Measurements from ENCODE around the gene FCHO2. TPM values are rescaled to one million over a fixed set of nuclear protein-coding genes. Genes with fewer than 3 reads are reported as not detected.

FCHO2 gene
- total RNA-seq, 2 donors from 2014 or later = 34.4 to 38.2 TPM

DNA sequence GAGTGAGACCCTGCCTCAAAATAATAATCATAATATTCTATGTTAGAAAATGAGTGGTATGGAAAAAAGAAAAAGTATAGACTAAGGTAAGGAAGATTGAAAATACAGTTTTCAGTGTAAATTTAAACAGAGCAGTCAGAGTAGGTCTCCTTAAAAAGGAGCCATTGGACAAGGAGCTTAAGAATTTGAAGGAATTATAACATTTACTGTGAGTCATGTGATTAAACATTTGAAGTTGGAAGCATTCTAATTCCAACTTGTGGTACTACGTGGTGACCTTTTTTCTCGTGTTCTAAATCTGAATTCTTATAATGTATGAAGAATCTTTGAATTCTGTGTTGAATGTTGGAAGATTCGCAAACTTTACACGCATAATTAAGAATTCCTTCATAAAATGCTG, 125.3 kb downstream of the FCHO2 start:
- no peak for DNase-seq (ENCODE audit: low spot score)
- TF ChIP-seq, protein P1, sequence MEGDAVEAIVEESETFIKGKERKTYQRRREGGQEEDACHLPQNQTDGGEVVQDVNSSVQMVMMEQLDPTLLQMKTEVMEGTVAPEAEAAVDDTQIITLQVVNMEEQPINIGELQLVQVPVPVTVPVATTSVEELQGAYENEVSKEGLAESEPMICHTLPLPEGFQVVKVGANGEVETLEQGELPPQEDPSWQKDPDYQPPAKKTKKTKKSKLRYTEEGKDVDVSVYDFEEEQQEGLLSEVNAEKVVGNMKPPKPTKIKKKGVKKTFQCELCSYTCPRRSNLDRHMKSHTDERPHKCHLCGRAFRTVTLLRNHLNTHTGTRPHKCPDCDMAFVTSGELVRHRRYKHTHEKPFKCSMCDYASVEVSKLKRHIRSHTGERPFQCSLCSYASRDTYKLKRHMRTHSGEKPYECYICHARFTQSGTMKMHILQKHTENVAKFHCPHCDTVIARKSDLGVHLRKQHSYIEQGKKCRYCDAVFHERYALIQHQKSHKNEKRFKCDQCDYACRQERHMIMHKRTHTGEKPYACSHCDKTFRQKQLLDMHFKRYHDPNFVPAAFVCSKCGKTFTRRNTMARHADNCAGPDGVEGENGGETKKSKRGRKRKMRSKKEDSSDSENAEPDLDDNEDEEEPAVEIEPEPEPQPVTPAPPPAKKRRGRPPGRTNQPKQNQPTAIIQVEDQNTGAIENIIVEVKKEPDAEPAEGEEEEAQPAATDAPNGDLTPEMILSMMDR (IDR thresholded peaks at IDR 0.05) = no peak
- ATAC-seq (ENCODE audit: insufficient number of reproducible peaks, low FRiP score, low read depth) = no peak
- Histone ChIP-seq H3K4me1 (ENCODE audit: control insufficient read depth in 1 of 2, low read depth in 2 of 2) (no peaks in the 10 kb centered on the region), H3K27me3 (replicated peaks; ENCODE audit: insufficient read depth) (no peaks in the 10 kb centered on the region), H3K36me3 (peaks cover 6% of the 10 kb centered on the region), H3K9me3 (no peaks in the 10 kb centered on the region), H3K27ac (no peak overlapping the region), H3K4me3 (no peak overlapping the region)

DNA sequence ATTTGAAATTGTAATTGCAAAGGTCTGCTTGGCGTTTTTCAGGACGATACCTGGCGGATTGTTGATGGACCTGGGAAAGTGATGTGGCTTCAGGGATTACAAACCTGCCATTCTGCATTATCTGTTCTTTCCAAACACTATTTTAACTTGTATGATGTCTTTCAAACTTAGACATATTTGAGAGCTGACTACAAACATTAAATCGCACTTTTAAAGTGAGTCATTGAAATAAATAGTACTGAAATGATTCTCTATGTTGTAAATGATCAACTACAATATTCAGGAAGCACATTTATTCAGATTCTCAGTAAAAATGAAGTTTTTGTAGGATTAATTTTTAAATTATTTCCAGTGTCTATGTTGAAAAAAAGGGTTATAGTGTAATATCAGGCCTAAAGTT, 132.2 kb downstream of the FCHO2 start:
- no peaks in the 10 kb centered on the region for H3K36me3 ChIP-seq

DNA sequence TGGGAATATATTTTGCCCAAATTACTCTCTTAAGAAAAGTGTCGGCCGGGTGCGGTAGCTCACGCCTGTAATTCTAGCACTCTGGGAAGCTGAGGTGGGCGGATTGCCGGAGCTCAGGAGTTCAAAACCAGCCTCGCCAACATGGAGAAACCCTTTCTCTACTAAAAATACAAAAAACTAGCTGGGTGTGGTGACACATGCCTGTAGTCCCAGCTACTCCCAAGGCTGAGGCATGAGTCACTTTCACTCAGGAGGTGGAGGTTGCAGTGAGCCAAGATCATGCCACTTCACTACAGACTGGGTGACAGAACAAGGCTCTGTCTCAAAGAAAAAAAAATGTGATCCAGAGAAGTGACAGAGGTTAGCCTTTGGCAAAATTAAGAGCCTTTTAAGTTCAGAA, 138.1 kb downstream of the FCHO2 start:
- H3K27me3 ChIP-seq (replicated peaks; ENCODE audit: insufficient read depth) = no peaks in the 10 kb centered on the region
- no peaks in the 10 kb centered on the region for H3K4me1 ChIP-seq (ENCODE audit: control insufficient read depth in 1 of 2, low read depth in 2 of 2)
- no peak overlapping the region for H3K27ac ChIP-seq
- TF ChIP-seq, protein P1 (IDR thresholded peaks at IDR 0.05) = no peak
- DNase-seq (ENCODE audit: low spot score) (no peak), ATAC-seq (ENCODE audit: insufficient number of reproducible peaks, low FRiP score, low read depth) (no peak)
- H3K9me3 ChIP-seq = peaks cover 3% of the 10 kb centered on the region
- no peaks in the 10 kb centered on the region for H3K36me3 ChIP-seq
- H3K4me3 ChIP-seq = no peak overlapping the region

More for the DNA sequence above, 132.2 kb downstream of the FCHO2 start:
- no peaks in the 10 kb centered on the region for H3K27me3 ChIP-seq (replicated peaks; ENCODE audit: insufficient read depth)
- no peak for DNase-seq (ENCODE audit: low spot score)
- TF ChIP-seq, protein P1 (IDR thresholded peaks at IDR 0.05) = no peak
- no peaks in the 10 kb centered on the region for H3K4me1 ChIP-seq (ENCODE audit: control insufficient read depth in 1 of 2, low read depth in 2 of 2)
- H3K27ac ChIP-seq = no peak overlapping the region
- no peak overlapping the region for H3K4me3 ChIP-seq
- ATAC-seq (ENCODE audit: insufficient number of reproducible peaks, low FRiP score, low read depth) = no peak
- no peaks in the 10 kb centered on the region for H3K9me3 ChIP-seq

DNA sequence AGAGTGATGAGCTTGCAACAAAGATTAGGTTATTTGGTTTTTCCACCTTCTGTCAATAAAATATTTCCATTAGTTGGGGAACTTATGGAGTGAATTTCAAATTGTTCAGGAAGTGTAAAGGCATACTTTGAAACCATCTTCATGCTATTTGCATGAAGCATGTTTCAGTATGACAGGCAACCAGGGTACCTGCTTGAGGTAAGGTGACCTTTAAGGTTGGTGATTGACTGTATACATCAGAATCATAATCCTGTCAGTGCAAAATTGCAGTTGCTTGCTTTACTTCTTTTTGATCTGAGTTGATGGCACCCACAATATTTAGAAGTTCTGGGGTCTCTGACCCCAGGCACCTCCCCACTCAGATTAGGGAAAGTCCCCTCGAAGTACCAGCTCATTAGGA, 138.6 kb downstream of the FCHO2 start:
- H3K27ac ChIP-seq = no peak overlapping the region
- no peak for ATAC-seq (ENCODE audit: insufficient number of reproducible peaks, low FRiP score, low read depth)
- H3K27me3 ChIP-seq (replicated peaks; ENCODE audit: insufficient read depth) = no peaks in the 10 kb centered on the region
- TF ChIP-seq, protein P1 (IDR thresholded peaks at IDR 0.05) = no peak
- no peaks in the 10 kb centered on the region for H3K4me1 ChIP-seq (ENCODE audit: control insufficient read depth in 1 of 2, low read depth in 2 of 2)
- H3K4me3 ChIP-seq = no peak overlapping the region
- peaks cover 3% of the 10 kb centered on the region for H3K9me3 ChIP-seq
- no peaks in the 10 kb centered on the region for H3K36me3 ChIP-seq
- DNase-seq (ENCODE audit: low spot score) = no peak

DNA sequence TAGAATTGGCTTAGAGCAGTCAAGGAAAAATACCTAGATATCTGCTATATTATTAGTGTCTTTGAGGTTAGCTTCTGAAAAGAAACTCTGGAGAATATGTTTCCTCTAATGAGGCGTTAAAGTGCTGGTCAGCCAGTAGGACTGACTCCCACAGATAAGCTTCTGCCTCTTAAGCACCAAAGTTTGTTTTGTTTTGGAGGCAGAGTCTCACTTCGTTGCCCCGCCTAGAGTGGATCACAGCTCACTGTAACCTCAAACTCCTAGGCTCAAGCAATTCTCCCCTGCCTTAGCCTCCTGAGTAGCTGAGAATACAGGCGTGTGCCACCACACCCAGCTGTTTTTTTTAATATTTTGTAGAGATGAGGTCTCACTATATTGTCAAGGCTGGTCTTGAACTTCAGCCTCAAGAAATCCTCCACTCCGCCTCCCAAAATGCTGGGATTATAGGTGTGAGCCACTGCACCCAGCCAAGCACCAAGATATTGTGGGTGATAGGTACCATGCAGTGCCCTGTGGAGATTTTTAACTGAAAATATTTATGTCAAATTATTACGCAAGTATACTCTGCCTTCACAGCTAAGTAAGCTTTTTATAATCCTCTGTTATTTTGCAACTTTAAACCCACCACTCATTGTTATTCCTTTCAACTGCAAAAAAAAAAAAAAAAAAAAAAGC, 139.9 kb downstream of the FCHO2 start:
- ATAC-seq (ENCODE audit: insufficient number of reproducible peaks, low FRiP score, low read depth) = no peak
- no peaks in the 10 kb centered on the region for H3K36me3 ChIP-seq
- TF ChIP-seq, protein P1 (IDR thresholded peaks at IDR 0.05) = no peak
- H3K4me3 ChIP-seq = no peak overlapping the region
- no peaks in the 10 kb centered on the region for H3K4me1 ChIP-seq (ENCODE audit: control insufficient read depth in 1 of 2, low read depth in 2 of 2)
- no peak overlapping the region for H3K27ac ChIP-seq
- no peak for DNase-seq (ENCODE audit: low spot score)
- H3K9me3 ChIP-seq = peaks cover 3% of the 10 kb centered on the region
- H3K27me3 ChIP-seq (replicated peaks; ENCODE audit: insufficient read depth) = no peaks in the 10 kb centered on the region

All from thoracic aorta (tissue), 2 donors.